GM12878 (cell line): Measurements from ENCODE around the gene UBR2. TPM values are rescaled to one million over a fixed set of nuclear protein-coding genes. Genes with fewer than 3 reads are reported as not detected.

ENCODE experiments used
- ATAC-seq: fragments of 200-7000 bp; cut with Tn5 transposase; 3 replicates; pipeline ENCODE4 v1.9.1; 2020; ENCODE audit warnings: mild to moderate bottlenecking, moderate library complexity
- BruUV-seq: library from RNA; stranded (reverse); fragments of 400-500 nt; replicated peaks from 2 replicates; lab custom pipeline; 2021; lab: Mats Ljungman, UMichigan
- CTCF ChIA-PET: fragments of 300-600 bp; sonication (Branson Sonifier 250); formaldehyde crosslinking; extraction: SDS; loops from one replicate; lab custom pipeline; 2021; ENCODE audit warnings: inconsistent platforms; lab: Yijun Ruan, JAX
- POLR2A ChIA-PET: fragments of 350-600 bp; formaldehyde crosslinking; extraction: SDS; loops from one replicate; lab custom pipeline; 2021; ENCODE audit warnings: inconsistent platforms; lab: Charles Lee
- RAD21 ChIA-PET: fragments of 300-600 bp; sonication (Branson Sonifier 250); formaldehyde crosslinking; loops from one replicate; lab custom pipeline; 2023; ENCODE audit warnings: antibody characterized with exemption; ENCODE audit not compliant: unreplicated experiment; lab: Charles Lee
- SMC1A ChIA-PET: fragments of 300-600 bp; sonication (Branson Sonifier 250); formaldehyde crosslinking; loops from one replicate; lab custom pipeline; 2023; ENCODE audit not compliant: unreplicated experiment, uncharacterized antibody; lab: Charles Lee
- DNase-seq: peaks from one replicate; pipeline ENCODE4 v3.0.0-alpha.2; 2011; ENCODE audit warnings: low read depth, low spot score
- FAIRE-seq: peaks from 3 replicates; lab custom pipeline; 2011; peaks lifted over from hg19 to GRCh38; lab: Jason Lieb, UNC
- H2AFZ ChIP-seq: 2 replicates; pipeline ENCODE4 v1.6.0; 2011; ENCODE audit warnings: low read depth, low read length, control low read depth; ENCODE audit not compliant: control insufficient read depth
- H3K27ac ChIP-seq: 2 replicates; pipeline ENCODE4 v1.5.1; 2011; ENCODE audit warnings: control low read depth; ENCODE audit not compliant: control insufficient read depth, insufficient read depth
- H3K27me3 ChIP-seq, 2 experiments: replicated peaks in 1 of 2; 2 replicates each; pipeline versions ENCODE4 v1.6.0 to v1.6.1; 2011; ENCODE audit warnings: low read length in 1 of 2; ENCODE audit not compliant: control insufficient read depth in 2 of 2, insufficient read depth in 2 of 2
- H3K36me3 ChIP-seq, 2 experiments: 2 replicates each; pipeline ENCODE4 v1.5.1; 2011; ENCODE audit warnings: low read length in 1 of 2; ENCODE audit not compliant: control insufficient read depth in 2 of 2, insufficient read depth in 2 of 2
- H3K4me1 ChIP-seq: 2 replicates; pipeline ENCODE4 v1.6.1; 2011; ENCODE audit warnings: mild to moderate bottlenecking, low read length, moderate library complexity, mixed read lengths; ENCODE audit not compliant: control insufficient read depth, insufficient read depth
- H3K4me2 ChIP-seq: 2 replicates; pipeline ENCODE4 v1.6.0; 2011; ENCODE audit warnings: control low read depth; ENCODE audit not compliant: control insufficient read depth, insufficient read depth
- H3K4me3 ChIP-seq: fragments of 200-600 bp; sonication (generic); 2 replicates; pipeline ENCODE4 v1.5.1; 2016
- H3K79me2 ChIP-seq: 2 replicates; pipeline ENCODE4 v1.6.0; 2011; ENCODE audit warnings: low read length; ENCODE audit not compliant: control insufficient read depth, insufficient read depth
- H3K9ac ChIP-seq: 2 replicates; pipeline ENCODE4 v1.8.0; 2011; ENCODE audit warnings: low read length, control low read depth, mixed read lengths; ENCODE audit not compliant: control insufficient read depth, insufficient read depth
- H3K9me3 ChIP-seq: replicated peaks from 3 replicates; pipeline ENCODE4 v1.5.1; 2011; ENCODE audit warnings: mild to moderate bottlenecking, low read length; ENCODE audit not compliant: control insufficient read depth, insufficient read depth
- H4K20me1 ChIP-seq: 2 replicates; pipeline ENCODE4 v1.6.0; 2011; ENCODE audit not compliant: control insufficient read depth, insufficient read depth
- CBFB ChIP-seq: IDR thresholded peaks from 2 replicates; pipeline ENCODE4 v1.6.1; 2016; ENCODE audit warnings: antibody characterized with exemption, low read depth
- CEBPB ChIP-seq, 2 experiments: fragments of 150-350 bp in 1 of 2; IDR thresholded peaks; 2 replicates each; pipeline ENCODE4 v1.6.1; 2012 to 2014; ENCODE audit warnings: low read depth in 2 of 2, low read length in 2 of 2, borderline replicate concordance in 1 of 2, inconsistent platforms in 1 of 2
- CREM ChIP-seq: IDR thresholded peaks from 2 replicates; pipeline ENCODE4 v1.6.1; 2014; ENCODE audit warnings: antibody characterized with exemption, low read depth
- E2F8 ChIP-seq: fragments of 450-650 bp; IDR thresholded peaks from 2 replicates; pipeline ENCODE4 v1.6.1; 2018; ENCODE audit warnings: mild to moderate bottlenecking, low read depth, moderate library complexity; ENCODE audit not compliant: partially characterized antibody
- ELK1 ChIP-seq: IDR thresholded peaks from 2 replicates; pipeline ENCODE4 v1.6.1; 2012; ENCODE audit warnings: low read depth, low read length, improper control_type of control experiment
- GATAD2B ChIP-seq: fragments of 450-650 bp; conservative IDR thresholded peaks from 2 replicates; pipeline ENCODE4 v1.6.1; 2017; ENCODE audit warnings: low read depth, mild to moderate bottlenecking, moderate library complexity
- HCFC1 ChIP-seq: fragments of 150-350 bp; IDR thresholded peaks from 2 replicates; pipeline ENCODE4 v1.6.1; 2014; ENCODE audit warnings: low read length
- NFYB ChIP-seq: IDR thresholded peaks from 2 replicates; pipeline ENCODE4 v1.6.1; 2011; ENCODE audit warnings: low read depth, mild to moderate bottlenecking, low read length, improper control_type of control experiment, moderate library complexity; ENCODE audit not compliant: insufficient read depth
- STAT3 ChIP-seq: IDR thresholded peaks from 2 replicates; pipeline ENCODE4 v1.6.1; 2011; ENCODE audit warnings: low read depth, low read length, improper control_type of control experiment
- SUZ12 ChIP-seq: fragments of 200-600 bp; sonication (generic); IDR thresholded peaks from one replicate; pipeline ENCODE4 v1.6.1; 2018; ENCODE audit warnings: antibody characterized with exemption, mild to moderate bottlenecking; ENCODE audit not compliant: unreplicated experiment
- TARDBP ChIP-seq: IDR thresholded peaks from 2 replicates; pipeline ENCODE4 v1.6.1; 2016; ENCODE audit warnings: borderline replicate concordance
- USF1 ChIP-seq: IDR thresholded peaks from 2 replicates; pipeline ENCODE4 v1.6.1; 2011; ENCODE audit warnings: borderline replicate concordance, low read depth, mild to moderate bottlenecking, moderate library complexity, mixed read lengths, low read length; ENCODE audit not compliant: insufficient read depth; ENCODE audit errors: extremely low read length
- ZBTB4 ChIP-seq: fragments of 450-650 bp; formaldehyde crosslinking; IDR thresholded peaks from 2 replicates; pipeline ENCODE4 v1.4.0; 2022; ENCODE audit warnings: mild to moderate bottlenecking, moderate library complexity
- WGBS: methylation state at CpG from one replicate; pipeline ENCODE4 v1.1.6; 2016; ENCODE audit warnings: low lambda C conversion rate; ENCODE audit not compliant: insufficient replicate concordance, insufficient coverage; ENCODE audit errors: missing lambda C conversion rate; 5-methylcytosine and 5-hydroxymethylcytosine counted together
- in situ Hi-C: fragments of 300-500 bp; cut with MboI; formaldehyde crosslinking; loops from 9 replicates; pipeline ENCODE4 v1.14.3; 2018; ENCODE audit warnings: mixed read lengths
- intact Hi-C: fragments of 100-400 bp; cut with micrococcal nuclease; formaldehyde crosslinking; loops from one replicate; pipeline ENCODE4 v1.14.2; 2022; ENCODE audit not compliant: unreplicated experiment
- polyA plus RNA-seq, 11 experiments: library from polyadenylated mRNA; depleted of rRNA in 4 of 11; unstranded in 6 of 11; stranded (reverse) in 5 of 11; fragments of >200 nt; fragmentation: Nextera tagmentation in 4 of 11; fragmentation: Illumina TruSeq in 1 of 11; extraction: Ambion mirVana in 4 of 11; extraction: Trizol in 1 of 11; gene quantifications; 1 replicate in 1 of 11; 2 replicates in 10 of 11; pipeline versions ENCODE4 v1.2.1 to v1.2.3, GENCODE V29; 2011 to 2016; ENCODE audit warnings: inconsistent platforms in 2 of 11, missing spikeins in 2 of 11, low read depth in 1 of 11
- total RNA-seq, 4 experiments: library from RNA; depleted of rRNA in 3 of 4; stranded (reverse); fragments of >200 nt in 3 of 4; fragmentation: Illumina TruSeq in 1 of 4; extraction: Trizol in 1 of 4; gene quantifications; 2 replicates each; pipeline versions ENCODE4 v1.2.1 to v1.2.3, GENCODE V29; 2013 to 2021

The UBR2 gene
- total and polyA plus RNA-seq, 10 of the 15 experiments (the other 5 are each of a cell fraction or from before 2014, with no cell fraction given), result 2.3 to 18.4 (median 9.6) TPM

GRCh38 chr6:42714098-42714761 lies 150.4 kb downstream of the UBR2 start:
- POLR2A ChIA-PET, result interaction anchor here (0.6 kb wide), 1 partner anchor 11 kb away, joined by 3 read pairs; no protein-coding TSS in a partner anchor
- CTCF ChIA-PET, result interaction anchor here (0.9 to 1.6 kb wide), 4 partner anchors 10 to 51 kb away, joined by 3 to 11 read pairs (median 3); no protein-coding TSS in a partner anchor
- Histone ChIP-seq H3K36me3 (no peaks in the 10 kb centered on the region), H3K79me2 (no peaks in the 10 kb centered on the region), H3K4me3 (no peak overlapping the region), H4K20me1 (no peaks in the 10 kb centered on the region), H3K4me1 (peaks cover 4% of the 10 kb centered on the region; the same call in 1 of the 2 replicates), H3K27me3 (no peaks in the 10 kb centered on the region; a peak in 1 of 4 replicates), H3K27ac (no peak overlapping the region), H3K9ac (no peak overlapping the region), H3K9me3 (peaks cover 4% of the 10 kb centered on the region; the same call in 1 of the 3 replicates), H2AFZ (no peak overlapping the region), H3K4me2 (no peak overlapping the region)
- intact Hi-C loops, result no loop called here
- 63% methylated on average over 4 of the region's 4 CpGs for WGBS
- SMC1A ChIA-PET, result interaction anchor here (0.6 to 1.8 kb wide), 5 partner anchors 9 to 252 kb away, joined by 3 to 9 read pairs (median 3); no protein-coding TSS in a partner anchor
- ATAC-seq, result 0 out of 3 replicates have a peak, but pooled peaks have one; percentile 26
- TF ChIP-seq STAT3, result no peak
- no peak for TF ChIP-seq CREM
- TF ChIP-seq TARDBP, result no peak
- no peak for TF ChIP-seq GATAD2B
- TF ChIP-seq USF1, result no peak
- no peak for TF ChIP-seq SUZ12
- no peak for TF ChIP-seq ZBTB4 (CRISPR knock-in tag)
- TF ChIP-seq CBFB, result no peak
- no peak for TF ChIP-seq CEBPB (IDR thresholded peaks at IDR 0.05; ENCODE audit: borderline replicate concordance in 1 of 2, low read depth in 2 of 2, low read length in 2 of 2)
- TF ChIP-seq NFYB, result no peak
- TF ChIP-seq HCFC1, result no peak
- TF ChIP-seq ELK1, result no peak
- no peak for TF ChIP-seq E2F8
- in situ Hi-C loops, result no loop called here
- RAD21 ChIA-PET, result interaction anchor here (1.0 to 1.5 kb wide), 2 partner anchors 53 to 166 kb away, joined by 3 read pairs; no protein-coding TSS in a partner anchor
- DNase-seq, result no peak
- BruUV-seq, result no TSS peak
- FAIRE-seq, result no peak
